Activated CD4-positive, alpha-beta memory T cell treated with anti-CD3 and anti-CD28 coated beads for 36 hours (primary cell): ENCODE data around the gene GRID1. TPM values are rescaled to one million over a fixed set of nuclear protein-coding genes. Genes with fewer than 3 reads are reported as not detected.

ENCODE experiments used
- CTCF ChIA-PET: fragments of 350-600 bp; sonication (Branson Sonifier 250); formaldehyde crosslinking; loops from one replicate; lab custom pipeline; 2021; ENCODE audit warnings: antibody characterized with exemption, inconsistent platforms; lab: Charles Lee
- POLR2A ChIA-PET: fragments of 350-600 bp; sonication (Branson Sonifier 250); formaldehyde crosslinking; loops from one replicate; lab custom pipeline; 2021; ENCODE audit warnings: antibody characterized with exemption; lab: Charles Lee
- DNase-seq: peaks from one replicate; pipeline ENCODE4 v3.0.0-alpha.2; 2020
- H3K27ac Mint-ChIP-seq: one replicate; pipeline ENCODE4 v1.8.0; 2021; ENCODE audit warnings: mixed read lengths
- H3K27me3 Mint-ChIP-seq: one replicate; pipeline ENCODE4 v1.8.0; 2021; ENCODE audit warnings: mixed read lengths
- H3K36me3 Mint-ChIP-seq: one replicate; pipeline ENCODE4 v1.8.0; 2021; ENCODE audit warnings: mixed read lengths
- H3K4me1 Mint-ChIP-seq: one replicate; pipeline ENCODE4 v1.8.0; 2021; ENCODE audit warnings: low read depth, mixed read lengths
- H3K4me3 Mint-ChIP-seq: one replicate; pipeline ENCODE4 v1.8.0; 2021; ENCODE audit warnings: mild to moderate bottlenecking, mixed read lengths
- H3K9me3 Mint-ChIP-seq: one replicate; pipeline ENCODE4 v1.8.0; 2021; ENCODE audit warnings: mixed read lengths
- intact Hi-C: fragments of 100-400 bp; cut with micrococcal nuclease; formaldehyde crosslinking; loops from one replicate; pipeline ENCODE4 v1.15.1; 2023
- total RNA-seq, 2 experiments: library from RNA; stranded (reverse); gene quantifications; one replicate each; pipeline ENCODE4 v1.2.3, GENCODE V29; 2021

GRID1 gene
- total RNA-seq, 2 experiments from 2014 or later: not detected

DNA sequence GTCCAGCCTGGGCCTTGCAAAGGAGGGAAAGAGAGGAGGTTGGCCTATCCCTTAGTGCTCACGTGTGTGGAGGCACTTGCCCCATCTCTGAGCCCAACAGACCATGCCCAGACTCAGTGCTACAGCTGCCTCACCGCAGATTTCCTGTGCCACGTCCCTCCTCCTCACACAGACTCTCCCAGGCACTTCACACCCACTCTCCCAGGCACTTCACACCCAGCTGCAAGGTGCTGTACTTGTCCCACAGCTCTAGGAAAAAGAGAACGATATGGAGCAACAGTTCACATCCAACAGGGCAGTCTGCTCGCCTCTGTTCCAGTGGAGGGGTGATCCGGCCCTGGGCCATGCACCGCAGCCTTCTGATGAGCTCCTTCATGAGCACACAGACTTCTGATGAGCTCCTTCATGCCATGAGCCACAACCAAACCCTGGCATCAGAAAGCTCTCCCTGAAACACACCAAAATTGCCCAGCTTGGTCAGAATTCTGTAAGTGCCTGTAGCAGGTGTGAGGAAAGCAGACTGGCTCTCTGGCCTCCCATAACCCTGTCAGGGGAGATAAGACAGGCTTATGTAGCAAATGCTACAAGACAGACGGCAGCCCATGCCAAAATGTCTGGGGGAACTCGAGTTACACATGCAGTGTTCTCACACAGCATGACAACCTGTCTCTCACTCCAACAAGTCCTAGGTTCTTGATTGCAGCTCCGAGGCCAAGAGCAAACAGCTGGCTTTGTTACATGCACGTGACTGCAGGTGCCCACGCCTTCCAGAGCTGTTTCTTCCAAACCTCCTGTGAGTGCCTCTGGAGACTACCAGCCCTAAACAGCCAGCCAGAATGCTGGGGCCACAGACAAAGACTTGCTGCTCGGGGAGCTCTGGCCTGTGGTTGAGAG lies 348.5 kb downstream of the GRID1 start:
- intact Hi-C loops: no loop called here
- Mint-ChIP-seq H3K27me3 (no peaks in the 10 kb centered on the region), H3K27ac (no peak overlapping the region), H3K36me3 (no peaks in the 10 kb centered on the region), H3K4me3 (no peak overlapping the region), H3K4me1 (peaks cover 4% of the 10 kb centered on the region), H3K9me3 (no peaks in the 10 kb centered on the region)
- DNase-seq: no peak
- POLR2A ChIA-PET: no interaction called here
- CTCF ChIA-PET: no interaction called here

DNA sequence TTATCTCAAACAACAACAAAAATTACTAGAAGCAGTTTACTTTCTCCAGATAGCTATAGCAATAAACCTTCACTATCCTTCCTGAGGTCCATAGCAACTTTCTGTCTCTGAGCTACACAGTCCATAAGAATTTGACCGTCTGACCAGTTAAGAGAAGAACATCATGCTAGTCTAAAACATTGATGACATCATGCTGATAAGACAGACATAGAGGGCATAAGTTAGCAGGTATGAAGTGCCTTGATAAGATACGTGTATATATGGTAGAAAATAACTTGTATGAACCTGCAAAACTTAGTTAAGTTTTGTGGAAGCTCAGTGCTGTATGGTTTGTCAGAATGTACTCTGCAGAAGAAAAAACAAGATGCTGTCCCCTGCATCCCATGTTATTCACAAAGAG lies 353.0 kb downstream of the GRID1 start:
- ChIA-PET POLR2A (no interaction called here), CTCF (interaction anchor here (0.7 kb wide), 1 partner anchor 18 kb away, joined by 3 read pairs; no protein-coding TSS in a partner anchor)
- intact Hi-C loops: no loop called here
- no peak for DNase-seq
- Mint-ChIP-seq H3K27me3 (no peaks in the 10 kb centered on the region), H3K27ac (no peak overlapping the region), H3K4me1 (peaks cover 4% of the 10 kb centered on the region), H3K9me3 (no peaks in the 10 kb centered on the region), H3K4me3 (no peak overlapping the region), H3K36me3 (no peaks in the 10 kb centered on the region)

DNA sequence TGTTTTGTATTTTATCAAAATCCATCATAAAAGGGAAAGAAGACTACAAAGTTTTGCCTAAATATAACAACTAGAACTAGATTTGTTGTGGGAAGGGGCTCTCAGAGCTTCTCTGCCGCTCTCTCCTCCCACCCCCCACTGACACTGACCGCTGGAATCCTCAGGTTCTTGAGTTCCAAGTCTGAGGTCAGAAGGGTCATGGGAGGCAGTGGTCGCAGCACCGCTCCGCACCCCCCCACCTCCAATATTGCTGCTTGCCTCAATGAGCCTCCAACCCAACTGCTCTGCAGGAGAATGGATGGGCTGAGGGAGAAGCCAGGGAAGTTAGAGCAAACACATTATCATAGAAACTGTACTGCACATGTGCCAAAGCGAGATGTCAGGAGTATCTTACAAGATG lies 359.4 kb downstream of the GRID1 start:
- H3K27me3 Mint-ChIP-seq: peaks cover 3% of the 10 kb centered on the region
- no peaks in the 10 kb centered on the region for H3K9me3 Mint-ChIP-seq
- POLR2A ChIA-PET: no interaction called here
- intact Hi-C loops: no loop called here
- no peak overlapping the region for H3K4me3 Mint-ChIP-seq
- DNase-seq: no peak
- CTCF ChIA-PET: no interaction called here
- H3K36me3 Mint-ChIP-seq: no peaks in the 10 kb centered on the region
- no peaks in the 10 kb centered on the region for H3K4me1 Mint-ChIP-seq
- no peak overlapping the region for H3K27ac Mint-ChIP-seq

- H3K27ac Mint-ChIP-seq: no peak overlapping the region
- intact Hi-C loops: no loop called here
- CTCF ChIA-PET: interaction anchor here (2.3 kb wide), 1 partner anchor 9 kb away, joined by 9 read pairs; no protein-coding TSS in a partner anchor
- no peak overlapping the region for H3K4me3 Mint-ChIP-seq
- H3K9me3 Mint-ChIP-seq: no peaks in the 10 kb centered on the region
- no peak for DNase-seq
- peaks cover 5% of the 10 kb centered on the region for H3K27me3 Mint-ChIP-seq
- POLR2A ChIA-PET: no interaction called here
- H3K36me3 Mint-ChIP-seq: no peaks in the 10 kb centered on the region
- H3K4me1 Mint-ChIP-seq: no peaks in the 10 kb centered on the region
Observed at GRCh38 chr10:86004337-86004736, 362.3 kb downstream of the GRID1 start.

DNA sequence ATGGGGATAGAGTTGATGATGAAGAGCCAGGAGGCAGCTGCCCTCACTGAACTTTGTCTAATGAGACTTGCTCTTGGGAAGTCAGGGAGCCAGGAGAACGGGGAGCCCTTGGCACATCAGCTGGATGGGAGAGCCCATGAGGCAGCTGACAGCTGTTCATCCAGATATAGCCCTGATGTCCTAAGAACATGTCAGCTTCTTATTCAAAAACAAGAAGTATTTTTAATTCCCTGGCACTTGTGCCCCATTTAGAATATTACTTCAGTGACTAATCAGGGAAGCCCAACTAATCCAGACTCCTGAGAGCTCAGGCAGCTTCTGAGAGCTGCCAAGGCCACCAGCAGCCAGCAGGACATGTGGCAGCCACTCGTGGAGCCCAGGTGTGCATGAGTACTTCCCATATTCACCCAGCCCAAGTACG lies 363.4 kb downstream of the GRID1 start:
- Mint-ChIP-seq H3K4me1 (no peaks in the 10 kb centered on the region), H3K27me3 (peaks cover 5% of the 10 kb centered on the region), H3K4me3 (no peak overlapping the region), H3K27ac (no peak overlapping the region), H3K36me3 (no peaks in the 10 kb centered on the region), H3K9me3 (no peaks in the 10 kb centered on the region)
- intact Hi-C loops: no loop called here
- no peak for DNase-seq
- POLR2A ChIA-PET: no interaction called here
- CTCF ChIA-PET: no interaction called here

DNA sequence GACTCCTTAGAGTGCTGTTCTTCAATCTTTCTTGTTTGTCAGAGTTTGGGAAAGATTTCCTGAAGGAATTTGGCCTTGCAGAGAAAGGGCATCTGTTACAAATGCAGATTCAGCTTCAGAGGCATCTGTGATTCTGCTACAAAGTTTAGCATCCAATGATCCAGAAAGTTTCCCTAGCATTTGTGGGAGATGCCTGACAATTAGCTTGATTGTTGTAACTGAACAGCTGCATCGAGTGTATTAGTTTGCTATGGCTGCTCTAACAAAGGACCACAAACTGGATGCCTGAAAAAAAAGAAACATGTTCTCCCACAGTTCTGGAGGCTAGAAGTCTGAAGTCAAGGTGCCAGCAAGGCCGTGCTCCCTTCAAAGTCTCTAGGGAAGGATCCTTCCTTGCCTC lies 365.1 kb downstream of the GRID1 start:
- intact Hi-C loops: no loop called here
- no peak overlapping the region for H3K4me3 Mint-ChIP-seq
- H3K27me3 Mint-ChIP-seq: peaks cover 4% of the 10 kb centered on the region
- no peak overlapping the region for H3K27ac Mint-ChIP-seq
- no peaks in the 10 kb centered on the region for H3K9me3 Mint-ChIP-seq
- DNase-seq: no peak
- POLR2A ChIA-PET: no interaction called here
- no peaks in the 10 kb centered on the region for H3K4me1 Mint-ChIP-seq
- CTCF ChIA-PET: interaction anchor here (1.1 kb wide), 1 partner anchor 46 kb away, joined by 4 read pairs; no protein-coding TSS in a partner anchor
- H3K36me3 Mint-ChIP-seq: no peaks in the 10 kb centered on the region

DNA sequence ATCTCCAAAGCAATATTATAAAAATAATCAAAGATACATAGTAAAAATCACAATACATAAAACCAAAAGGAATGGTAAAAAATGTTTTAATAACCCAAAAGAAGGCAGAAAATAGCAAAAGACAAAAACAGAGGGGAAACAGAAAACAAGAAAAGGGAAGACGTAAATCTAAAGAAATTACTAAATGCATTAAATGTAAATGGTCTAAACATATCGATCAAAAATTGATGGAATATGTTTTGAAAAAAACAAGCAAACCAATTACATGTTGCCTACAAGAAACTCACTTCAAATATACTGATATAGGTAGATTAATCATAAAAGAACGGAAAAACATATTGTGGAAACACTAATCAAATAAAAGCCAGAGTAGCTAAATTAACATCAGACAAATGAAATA lies 369.1 kb downstream of the GRID1 start:
- CTCF ChIA-PET: no interaction called here
- Mint-ChIP-seq H3K27me3 (peaks cover 10% of the 10 kb centered on the region), H3K27ac (no peak overlapping the region), H3K36me3 (no peaks in the 10 kb centered on the region), H3K4me3 (no peak overlapping the region), H3K4me1 (no peaks in the 10 kb centered on the region), H3K9me3 (no peaks in the 10 kb centered on the region)
- intact Hi-C loops: loop anchor here (5.0 kb wide), 1 partner anchor 590 kb away; no protein-coding TSS in a partner anchor
- POLR2A ChIA-PET: no interaction called here
- no peak for DNase-seq

GRCh38 chr10:85995791-85996190 lies 370.8 kb downstream of the GRID1 start:
- H3K4me3 Mint-ChIP-seq: no peak overlapping the region
- H3K27me3 Mint-ChIP-seq: peaks cover 8% of the 10 kb centered on the region
- intact Hi-C loops: loop anchor here (1.0 to 5.0 kb wide), 2 partner anchors 144 to 592 kb away; no protein-coding TSS in a partner anchor
- H3K4me1 Mint-ChIP-seq: no peaks in the 10 kb centered on the region
- H3K9me3 Mint-ChIP-seq: no peaks in the 10 kb centered on the region
- peak; percentile 33 for DNase-seq
- CTCF ChIA-PET: interaction anchor here (0.6 to 2.1 kb wide), 14 partner anchors 10 to 591 kb away, joined by 3 to 13 read pairs (median 3); no protein-coding TSS in a partner anchor
- POLR2A ChIA-PET: no interaction called here
- no peaks in the 10 kb centered on the region for H3K36me3 Mint-ChIP-seq
- H3K27ac Mint-ChIP-seq: no peak overlapping the region

- no peak for DNase-seq
- no peak overlapping the region for H3K4me3 Mint-ChIP-seq
- H3K36me3 Mint-ChIP-seq: no peaks in the 10 kb centered on the region
- H3K9me3 Mint-ChIP-seq: no peaks in the 10 kb centered on the region
- H3K4me1 Mint-ChIP-seq: no peaks in the 10 kb centered on the region
- H3K27me3 Mint-ChIP-seq: peaks cover 8% of the 10 kb centered on the region
- ChIA-PET CTCF (interaction anchor here (2.0 kb wide), 1 partner anchor 148 kb away, joined by 9 read pairs; no protein-coding TSS in a partner anchor), POLR2A (no interaction called here)
- no peak overlapping the region for H3K27ac Mint-ChIP-seq
- intact Hi-C loops: loop anchor here (5.0 kb wide), 1 partner anchor 383 kb away; no protein-coding TSS in a partner anchor
Observed at GRCh38 chr10:85993840-85994507, 372.6 kb downstream of the GRID1 start.

GRCh38 chr10:85993140-85993539 lies 373.5 kb downstream of the GRID1 start:
- Mint-ChIP-seq H3K4me1 (no peaks in the 10 kb centered on the region), H3K4me3 (no peak overlapping the region), H3K36me3 (no peaks in the 10 kb centered on the region), H3K27ac (no peak overlapping the region), H3K27me3 (peaks cover 9% of the 10 kb centered on the region), H3K9me3 (no peaks in the 10 kb centered on the region)
- CTCF ChIA-PET: no interaction called here
- DNase-seq: no peak
- intact Hi-C loops: loop anchor here (5.0 kb wide), 1 partner anchor 384 kb away; no protein-coding TSS in a partner anchor
- POLR2A ChIA-PET: no interaction called here

DNA sequence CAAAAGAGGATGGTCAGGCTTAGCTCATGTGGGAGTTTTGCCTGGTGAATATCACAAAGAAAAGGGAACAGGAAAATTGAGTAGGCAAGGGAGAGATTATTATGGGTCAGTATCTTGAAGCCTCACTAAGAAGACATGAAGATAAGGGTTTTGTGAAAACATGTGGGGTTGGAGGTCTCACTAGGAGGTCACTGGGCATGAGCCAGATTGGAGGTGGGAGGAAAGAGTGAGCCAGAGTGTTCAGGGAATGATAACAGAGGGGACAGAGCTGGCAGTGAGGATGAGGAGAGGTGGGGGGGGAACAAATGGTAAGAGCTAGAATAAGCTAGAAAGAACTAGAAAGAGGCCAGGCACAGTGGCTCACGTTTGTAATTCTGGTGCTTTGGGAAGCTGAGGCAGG lies 374.3 kb downstream of the GRID1 start:
- Mint-ChIP-seq H3K4me3 (no peak overlapping the region), H3K9me3 (no peaks in the 10 kb centered on the region), H3K27ac (no peak overlapping the region), H3K4me1 (no peaks in the 10 kb centered on the region), H3K27me3 (peaks cover 15% of the 10 kb centered on the region), H3K36me3 (no peaks in the 10 kb centered on the region)
- intact Hi-C loops: loop anchor here (5.0 kb wide), 1 partner anchor 385 kb away; no protein-coding TSS in a partner anchor
- no peak for DNase-seq
- POLR2A ChIA-PET: no interaction called here
- CTCF ChIA-PET: no interaction called here

- DNase-seq: no peak
- CTCF ChIA-PET: no interaction called here
- Mint-ChIP-seq H3K27me3 (peaks cover 8% of the 10 kb centered on the region), H3K27ac (no peak overlapping the region), H3K36me3 (no peaks in the 10 kb centered on the region), H3K9me3 (no peaks in the 10 kb centered on the region), H3K4me1 (no peaks in the 10 kb centered on the region), H3K4me3 (no peak overlapping the region)
- POLR2A ChIA-PET: no interaction called here
- intact Hi-C loops: no loop called here
Observed at GRCh38 chr10:85986777-85987176, 379.8 kb downstream of the GRID1 start.
